ENCODE measurements around the gene OR2F1. TPM values are rescaled to one million over a fixed set of nuclear protein-coding genes. Genes with fewer than 3 reads are reported as not detected.

The OR2F1 gene
- total RNA-seq, 4 donors from 2014 or later: not detected

DNA sequence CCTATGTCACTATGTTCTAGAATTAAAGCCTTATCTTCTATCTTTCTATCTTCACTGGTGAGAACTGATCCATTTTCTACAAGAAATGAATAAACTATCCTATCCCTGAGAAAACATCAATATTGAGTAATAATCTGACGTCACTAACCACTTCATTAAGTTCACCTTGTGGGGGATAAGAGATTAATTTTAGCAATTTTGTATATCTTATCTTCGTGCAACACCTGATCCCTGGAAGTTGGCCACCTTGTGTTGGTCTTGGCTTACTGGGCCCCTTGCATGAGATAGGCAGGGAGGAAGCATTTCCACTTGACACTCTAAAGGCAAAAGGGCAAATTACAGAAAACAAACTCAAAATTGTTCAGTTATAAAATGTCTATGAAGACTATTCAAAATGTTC lies 25.4 kb downstream of the OR2F1 start:
- Histone ChIP-seq H3K27me3 (no peaks in the 10 kb centered on the region), H3K36me3 (no peaks in the 10 kb centered on the region), H3K9me3 (no peaks in the 10 kb centered on the region), H3K4me3 (no peak overlapping the region), H3K27ac (no peak overlapping the region), H3K4me1 (no peaks in the 10 kb centered on the region)
- in situ Hi-C loops (cut with MboI; ENCODE audit: low pct_ligation_motif_present in 1 of 4, low pct_unique_long_range_greater_than_20kb in 1 of 4, low sequenced_read_pairs in 3 of 4) (no loop called here), intact Hi-C loops (cut with DNase I; ENCODE audit: low total_unique reads) (no loop called here)
- DNase-seq: no peak
- WGBS, 2 donors (ENCODE audit: low coverage in 1 of 2): 57 to 75% methylated on average over 1 to 2 of the region's 2 CpGs
- no peak for TF ChIP-seq POLR2A (IDR thresholded peaks at IDR 0.05)
- no peak for TF ChIP-seq POLR2AphosphoS5 (IDR thresholded peaks at IDR 0.05)
- TF ChIP-seq EP300 (IDR thresholded peaks at IDR 0.05; ENCODE audit: low read depth): no peak
- TF ChIP-seq, protein P1, sequence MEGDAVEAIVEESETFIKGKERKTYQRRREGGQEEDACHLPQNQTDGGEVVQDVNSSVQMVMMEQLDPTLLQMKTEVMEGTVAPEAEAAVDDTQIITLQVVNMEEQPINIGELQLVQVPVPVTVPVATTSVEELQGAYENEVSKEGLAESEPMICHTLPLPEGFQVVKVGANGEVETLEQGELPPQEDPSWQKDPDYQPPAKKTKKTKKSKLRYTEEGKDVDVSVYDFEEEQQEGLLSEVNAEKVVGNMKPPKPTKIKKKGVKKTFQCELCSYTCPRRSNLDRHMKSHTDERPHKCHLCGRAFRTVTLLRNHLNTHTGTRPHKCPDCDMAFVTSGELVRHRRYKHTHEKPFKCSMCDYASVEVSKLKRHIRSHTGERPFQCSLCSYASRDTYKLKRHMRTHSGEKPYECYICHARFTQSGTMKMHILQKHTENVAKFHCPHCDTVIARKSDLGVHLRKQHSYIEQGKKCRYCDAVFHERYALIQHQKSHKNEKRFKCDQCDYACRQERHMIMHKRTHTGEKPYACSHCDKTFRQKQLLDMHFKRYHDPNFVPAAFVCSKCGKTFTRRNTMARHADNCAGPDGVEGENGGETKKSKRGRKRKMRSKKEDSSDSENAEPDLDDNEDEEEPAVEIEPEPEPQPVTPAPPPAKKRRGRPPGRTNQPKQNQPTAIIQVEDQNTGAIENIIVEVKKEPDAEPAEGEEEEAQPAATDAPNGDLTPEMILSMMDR (IDR thresholded peaks at IDR 0.05): no peak

DNA sequence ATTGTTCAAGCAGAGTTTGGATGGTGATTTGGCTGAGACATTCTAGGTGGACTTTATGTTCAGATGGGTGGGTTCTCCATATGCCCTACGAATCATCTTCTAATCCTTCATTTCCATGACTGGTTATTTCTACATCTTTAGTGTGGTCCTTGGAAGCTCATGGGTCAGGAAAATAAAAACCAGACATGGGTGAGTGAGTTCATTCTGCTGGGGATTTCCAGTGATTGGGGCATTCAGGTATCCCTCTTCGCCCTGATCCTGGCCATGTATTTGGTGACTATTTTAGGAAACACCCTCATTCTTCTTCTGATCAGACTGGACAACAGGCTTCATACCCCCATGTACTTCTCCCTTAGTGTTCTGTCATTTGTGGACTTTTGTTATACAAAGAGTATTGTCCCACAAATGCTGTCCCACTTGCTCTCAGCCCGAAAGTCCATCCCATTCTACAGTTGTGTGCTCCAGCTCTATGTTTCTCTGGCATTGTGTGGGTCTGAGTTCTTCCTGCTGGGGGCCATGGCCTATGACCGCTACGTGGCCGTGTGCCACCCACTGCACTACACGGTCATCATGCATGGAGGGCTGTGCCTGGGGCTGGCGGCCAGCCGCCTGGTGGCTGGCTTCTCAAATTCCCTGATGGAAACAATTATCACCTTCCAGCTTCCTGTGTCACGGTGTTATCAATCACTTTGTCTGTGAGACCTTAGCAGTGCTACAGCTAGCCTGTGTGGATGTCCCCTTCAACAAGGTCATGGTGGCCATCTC lies 26.3 kb downstream of the OR2F1 start:
- intact Hi-C loops (cut with DNase I; ENCODE audit: low total_unique reads) (no loop called here), in situ Hi-C loops (cut with MboI; ENCODE audit: low pct_ligation_motif_present in 1 of 4, low pct_unique_long_range_greater_than_20kb in 1 of 4, low sequenced_read_pairs in 3 of 4) (no loop called here)
- Histone ChIP-seq H3K27me3 (no peaks in the 10 kb centered on the region), H3K4me3 (no peak overlapping the region), H3K9me3 (no peaks in the 10 kb centered on the region), H3K36me3 (no peaks in the 10 kb centered on the region), H3K4me1 (no peaks in the 10 kb centered on the region), H3K27ac (no peak overlapping the region)
- WGBS, 2 donors (ENCODE audit: low coverage in 1 of 2): 92 to 100% methylated on average over 1 to 10 of the region's 10 CpGs
- DNase-seq: no peak
- TF ChIP-seq POLR2A (IDR thresholded peaks at IDR 0.05) (no peak), EP300 (IDR thresholded peaks at IDR 0.05; ENCODE audit: low read depth) (no peak), POLR2AphosphoS5 (IDR thresholded peaks at IDR 0.05) (no peak)
- TF ChIP-seq, protein P1 (IDR thresholded peaks at IDR 0.05): no peak

DNA sequence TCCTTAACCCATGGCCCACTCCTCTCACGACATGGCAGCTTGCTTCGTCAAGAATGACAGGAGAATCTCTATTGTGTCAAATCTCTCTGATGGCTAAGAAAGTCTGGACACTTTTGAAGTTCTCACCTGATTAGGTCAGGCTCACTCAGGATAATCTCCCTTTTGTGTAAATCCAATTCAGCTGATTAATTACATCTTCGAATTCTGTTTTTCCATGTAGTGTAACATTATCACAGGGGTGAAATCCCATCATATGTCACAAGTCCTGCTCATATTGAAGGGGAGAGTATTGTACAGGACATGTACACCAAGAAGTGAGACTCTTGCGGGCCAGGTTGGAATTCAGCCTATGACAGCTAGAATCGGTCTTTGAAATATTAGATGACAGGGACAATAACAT lies 29.3 kb downstream of the OR2F1 start:
- Histone ChIP-seq H3K4me3 (no peak overlapping the region), H3K27me3 (no peaks in the 10 kb centered on the region), H3K9me3 (no peaks in the 10 kb centered on the region), H3K4me1 (peaks cover 0 to 7% (median 0%) of the 10 kb centered on the region in 4 donors), H3K27ac (no peak overlapping the region), H3K36me3 (no peaks in the 10 kb centered on the region)
- 92 to 95% methylated on average over 4 to 5 of the region's 5 CpGs for WGBS, 2 donors (ENCODE audit: low coverage in 1 of 2)
- intact Hi-C loops (cut with DNase I; ENCODE audit: low total_unique reads): no loop called here
- in situ Hi-C loops (cut with MboI; ENCODE audit: low pct_ligation_motif_present in 1 of 4, low pct_unique_long_range_greater_than_20kb in 1 of 4, low sequenced_read_pairs in 3 of 4): no loop called here
- TF ChIP-seq EP300 (IDR thresholded peaks at IDR 0.05; ENCODE audit: low read depth): no peak
- no peak for TF ChIP-seq POLR2AphosphoS5 (IDR thresholded peaks at IDR 0.05)
- TF ChIP-seq, protein P1 (IDR thresholded peaks at IDR 0.05): no peak
- no peak for TF ChIP-seq POLR2A (IDR thresholded peaks at IDR 0.05)
- no peak for DNase-seq

DNA sequence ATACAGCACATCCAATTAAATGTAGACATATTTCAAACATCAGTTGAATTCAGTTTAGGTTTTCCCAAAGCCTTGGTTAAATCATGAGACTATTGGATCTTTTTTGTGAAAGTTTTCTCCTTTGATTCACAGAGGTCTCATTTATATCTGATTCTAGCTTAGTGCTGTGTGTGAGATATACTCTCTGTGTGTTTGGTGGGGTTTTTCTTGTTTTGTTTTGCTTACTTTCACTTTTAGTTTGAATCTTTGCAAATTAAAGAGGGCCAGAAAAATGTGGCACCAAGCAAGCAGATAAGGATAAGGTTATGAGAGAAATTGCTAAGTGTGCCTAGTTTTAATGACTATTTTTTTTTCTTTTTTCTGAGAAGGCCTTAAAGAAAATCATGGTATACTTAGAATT lies 32.9 kb downstream of the OR2F1 start:
- intact Hi-C loops (cut with DNase I; ENCODE audit: low total_unique reads): no loop called here

More for the DNA sequence above, 32.9 kb downstream of the OR2F1 start:
- H3K36me3 ChIP-seq: no peaks in the 10 kb centered on the region
- DNase-seq: no peak
- in situ Hi-C loops (cut with MboI; ENCODE audit: low pct_ligation_motif_present in 1 of 4, low pct_unique_long_range_greater_than_20kb in 1 of 4, low sequenced_read_pairs in 3 of 4): no loop called here
- TF ChIP-seq, protein P1 (IDR thresholded peaks at IDR 0.05): no peak
- TF ChIP-seq EP300 (IDR thresholded peaks at IDR 0.05; ENCODE audit: low read depth) (no peak), POLR2A (IDR thresholded peaks at IDR 0.05) (no peak), POLR2AphosphoS5 (IDR thresholded peaks at IDR 0.05) (no peak)
- H3K27ac ChIP-seq: no peak overlapping the region
- H3K4me1 ChIP-seq: peaks cover 0 to 7% (median 0%) of the 10 kb centered on the region in 4 donors
- H3K9me3 ChIP-seq: no peaks in the 10 kb centered on the region
- H3K4me3 ChIP-seq: no peak overlapping the region
- H3K27me3 ChIP-seq: no peaks in the 10 kb centered on the region
